Posterior vena cava (tissue), 2 donors: ENCODE data around the gene CFAP107. TPM values are rescaled to one million over a fixed set of nuclear protein-coding genes. Genes with fewer than 3 reads are reported as not detected.

Experiments used
- DNase-seq: peaks from one replicate; pipeline ENCODE4 v3.0.0-alpha.2; 2020; ENCODE audit warnings: low spot score
- intact Hi-C, 2 donors: fragments of 100-400 bp; cut with DNase I; formaldehyde crosslinking; loops; one replicate each; pipeline versions ENCODE4 v1.14.1 to v1.14.2; 2022 to 2023
- total RNA-seq, 2 donors: library from RNA; stranded (reverse); fragmentation: NEBNext Ultra II Directional; extraction: Animal tissue kit (Norgen Biotek cat#: 25700); gene quantifications; one replicate each; pipeline ENCODE4 v1.2.1, GENCODE V29; 2021
- donor health status: DM: yes; HTN: yes; CAD: no.
- donor health status: DM: yes; HTN: yes; CAD: no.

The CFAP107 gene
- total RNA-seq, 2 donors from 2014 or later: not detected

DNA sequence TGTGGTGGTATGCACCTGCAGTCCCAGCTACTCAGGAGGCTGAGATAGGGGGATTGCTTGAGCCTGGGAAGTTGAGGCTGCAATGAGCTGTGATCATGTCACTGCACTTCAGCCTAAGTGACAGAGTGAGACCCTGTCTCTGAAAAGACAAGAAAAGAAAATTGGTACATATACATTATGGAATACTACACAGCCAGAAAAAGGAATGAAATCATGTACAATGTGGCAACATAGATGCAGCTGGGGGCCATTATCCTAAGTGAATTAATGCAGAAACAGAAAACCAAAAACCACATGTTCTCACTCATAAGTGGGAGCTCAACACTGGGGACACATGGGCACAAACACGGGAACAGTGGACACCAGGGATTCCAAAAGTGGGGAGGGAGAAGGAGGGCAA lies 7.1 kb upstream of the CFAP107 start:
- intact Hi-C loops: no loop called here
- no peak for DNase-seq

DNA sequence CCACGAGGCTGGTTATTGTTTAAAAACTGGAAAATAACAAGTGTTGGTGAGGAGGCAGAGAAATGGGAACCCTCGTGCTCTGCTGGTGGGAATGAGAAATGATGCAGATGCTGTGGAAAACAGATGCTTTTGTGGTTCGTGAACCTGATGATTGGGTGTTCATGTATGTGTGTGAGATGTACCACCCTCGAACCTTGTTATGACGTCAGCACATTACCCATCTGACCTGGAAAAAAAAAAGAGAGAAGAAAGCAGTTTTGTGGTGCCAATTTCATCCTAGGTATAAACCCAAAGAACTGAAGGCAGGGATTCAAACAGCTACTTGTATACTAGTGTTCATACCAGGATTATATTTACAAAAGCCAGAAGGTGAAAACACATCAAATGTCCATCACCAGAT lies 6.4 kb upstream of the CFAP107 start:
- intact Hi-C loops: no loop called here
- no peak for DNase-seq

DNA sequence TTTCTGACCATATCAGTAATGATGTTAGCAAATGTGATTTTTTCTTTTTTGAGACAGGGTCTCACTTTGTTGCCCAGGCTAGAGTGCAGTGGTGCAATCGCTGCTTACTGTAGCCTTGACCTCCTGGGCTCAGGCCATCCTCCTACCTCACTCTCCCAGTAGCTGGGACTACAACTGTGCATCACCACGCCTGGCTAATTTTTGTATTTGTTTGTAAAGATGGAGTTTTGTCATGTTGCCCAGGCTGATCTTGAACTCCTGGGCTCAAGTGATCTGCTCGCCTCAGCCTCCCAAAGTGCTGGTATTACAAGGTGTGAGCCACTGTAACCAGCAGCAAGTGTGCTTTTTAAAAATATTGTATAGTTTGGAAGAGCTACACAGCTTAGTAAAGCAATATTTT lies 4.1 kb upstream of the CFAP107 start:
- DNase-seq: no peak
- intact Hi-C loops: no loop called here

DNA sequence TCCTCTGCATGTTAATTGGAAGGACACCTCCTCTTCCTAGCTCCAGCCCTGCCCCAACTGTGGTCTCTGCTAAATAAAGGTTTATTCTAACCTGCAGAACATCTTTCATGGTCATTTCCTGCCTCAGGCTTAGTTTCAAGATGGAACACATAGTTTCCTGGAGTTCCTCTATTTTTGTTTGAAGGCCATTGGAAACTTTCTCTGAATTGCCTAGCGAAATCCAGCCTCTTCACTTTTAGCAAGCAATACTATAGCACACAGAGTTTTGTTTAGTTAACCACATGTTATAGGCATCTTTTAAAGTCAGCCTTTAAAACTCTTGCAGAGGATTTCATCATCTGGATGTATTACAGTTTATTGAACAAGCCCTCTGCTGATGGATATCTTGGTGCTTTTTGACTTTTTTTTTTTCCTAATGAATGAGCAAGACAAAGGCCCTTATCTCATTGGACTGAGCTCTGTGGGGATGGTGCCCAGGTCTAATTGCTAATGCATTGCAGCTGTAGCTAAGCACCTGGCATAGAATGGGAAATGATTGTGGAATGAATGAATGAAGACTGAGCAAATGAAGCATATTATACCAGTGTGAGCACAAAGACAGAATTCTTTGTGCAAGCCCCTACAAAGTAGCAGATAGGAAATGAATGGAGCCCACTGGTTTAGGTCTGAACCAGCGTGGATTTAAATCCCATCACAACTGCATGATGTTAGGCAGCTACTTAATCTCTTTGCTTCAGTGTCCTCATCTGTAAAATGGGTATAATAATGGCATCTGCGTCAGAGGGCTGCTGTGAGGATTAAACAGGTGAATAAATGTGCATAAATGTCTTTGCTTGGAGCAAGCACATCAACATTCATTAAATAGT lies 641 bp upstream of the CFAP107 start:
- DNase-seq: no peak
- intact Hi-C loops: no loop called here

DNA sequence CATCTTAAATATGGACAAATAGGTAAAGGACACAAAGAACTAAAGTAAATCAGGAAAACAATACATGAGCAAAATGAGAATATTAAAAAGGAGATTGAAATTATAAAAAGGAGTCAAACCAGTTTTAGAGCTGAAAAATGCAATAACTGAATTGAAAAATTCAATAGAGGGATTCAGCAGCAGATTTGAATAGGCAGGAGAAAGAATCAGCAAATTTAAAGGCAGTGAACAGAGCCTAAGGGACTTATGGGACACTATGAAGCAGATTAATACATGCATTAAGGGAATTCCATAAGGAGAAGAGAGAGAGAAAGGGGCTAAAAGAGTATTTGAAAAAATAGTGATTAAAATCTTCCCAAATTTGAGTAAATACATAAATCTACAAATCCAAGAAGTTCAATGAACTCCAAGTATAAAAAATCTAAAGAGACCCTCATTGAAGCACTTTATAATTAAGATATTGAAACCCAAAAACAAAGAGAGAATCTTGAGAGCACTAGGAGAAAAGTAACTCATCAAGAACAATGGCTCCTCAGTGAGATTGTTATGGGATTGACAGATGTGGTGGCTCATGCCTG lies 2.9 kb downstream of the CFAP107 start:
- no peak for DNase-seq
- intact Hi-C loops: no loop called here

DNA sequence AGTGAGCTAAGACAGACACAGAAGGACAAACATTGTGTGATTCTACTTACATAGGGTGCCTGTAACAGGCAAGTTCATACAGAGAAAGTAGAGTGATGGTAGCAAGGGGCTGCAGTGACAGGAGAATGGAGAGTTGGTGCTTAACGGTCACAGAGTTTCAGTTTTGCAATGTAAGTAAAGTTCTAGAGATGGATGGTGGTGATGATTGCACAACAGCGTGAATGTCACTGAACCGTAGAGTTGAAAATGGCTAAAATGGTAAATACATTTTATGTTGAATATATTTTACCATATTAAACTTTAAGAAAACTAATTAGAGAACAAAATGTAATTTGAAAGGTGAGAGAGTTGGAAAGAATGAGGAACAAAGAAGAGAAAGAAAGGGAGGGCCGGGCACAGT lies 8.7 kb downstream of the CFAP107 start:
- no peak for DNase-seq
- intact Hi-C loops: no loop called here

DNA sequence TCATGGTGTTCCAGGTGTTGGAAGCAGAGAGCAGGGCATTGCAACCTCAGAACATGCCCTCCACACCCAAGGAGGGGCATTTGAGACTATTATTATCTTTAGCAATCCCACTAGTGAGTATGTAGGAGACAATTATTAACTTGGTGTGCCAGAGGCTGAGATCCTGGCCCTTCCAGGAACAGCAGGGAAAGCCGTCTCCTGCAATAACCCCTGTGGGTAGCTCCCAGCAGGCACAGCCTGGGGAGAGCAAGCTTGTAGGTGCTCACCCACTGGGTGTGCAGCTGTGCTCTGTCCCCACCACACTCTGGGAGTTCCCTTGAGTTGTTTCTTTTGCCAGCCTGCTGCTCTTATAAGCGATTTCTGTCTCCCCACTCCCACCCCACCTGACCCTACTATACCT lies 10.3 kb downstream of the CFAP107 start:
- no peak for DNase-seq
- intact Hi-C loops: no loop called here

DNA sequence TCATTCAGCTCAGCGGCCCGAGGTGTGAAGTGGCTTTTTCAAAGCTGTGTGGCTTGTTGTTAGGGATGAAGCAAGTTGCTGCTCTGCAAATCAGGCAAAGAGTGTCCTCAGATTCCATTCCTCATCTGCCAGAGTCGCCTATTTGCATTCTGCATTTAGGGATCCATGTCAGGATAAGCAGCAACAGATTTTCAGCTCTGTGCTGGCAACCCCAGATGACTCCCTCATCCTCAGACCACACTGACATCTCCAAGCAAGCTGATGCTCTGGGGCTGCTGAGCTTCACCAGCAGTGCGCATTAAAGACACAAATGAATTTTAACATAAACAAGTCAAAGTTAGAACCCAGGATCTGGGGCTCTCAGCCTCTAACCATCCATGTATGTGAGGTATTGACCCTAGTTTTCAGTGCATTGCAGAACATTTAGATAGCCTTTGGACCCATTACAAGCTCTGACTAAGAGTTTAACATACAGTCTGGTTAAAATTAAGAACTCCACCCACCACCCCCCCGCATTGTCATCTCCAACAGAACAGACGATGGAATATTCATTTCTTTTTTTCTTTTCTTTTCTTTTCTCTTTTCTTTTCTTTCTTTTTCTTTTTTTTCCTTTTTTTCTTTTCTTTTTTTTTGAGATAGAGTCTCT lies 10.9 kb downstream of the CFAP107 start:
- DNase-seq: no peak
- intact Hi-C loops: no loop called here

DNA sequence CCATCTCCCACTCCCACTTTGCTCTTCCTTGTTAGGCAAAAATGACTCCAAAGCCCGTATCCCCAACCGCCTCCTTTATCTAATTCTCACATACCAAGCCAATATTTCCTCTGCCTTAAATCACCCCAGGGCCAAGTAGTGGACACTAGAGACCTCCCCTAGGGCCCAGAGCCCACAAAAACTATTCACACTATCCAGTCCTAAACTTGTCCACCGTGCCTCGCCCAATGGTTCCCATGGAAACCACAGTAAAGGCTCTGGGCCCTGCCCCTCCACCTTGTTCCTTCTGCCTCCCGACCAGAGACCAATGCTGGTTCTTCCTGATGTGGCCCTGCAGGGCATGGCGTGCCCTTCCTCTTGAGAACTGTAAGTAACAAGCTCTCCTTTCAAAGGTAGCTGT lies 11.8 kb downstream of the CFAP107 start:
- intact Hi-C loops: no loop called here
- DNase-seq: no peak

DNA sequence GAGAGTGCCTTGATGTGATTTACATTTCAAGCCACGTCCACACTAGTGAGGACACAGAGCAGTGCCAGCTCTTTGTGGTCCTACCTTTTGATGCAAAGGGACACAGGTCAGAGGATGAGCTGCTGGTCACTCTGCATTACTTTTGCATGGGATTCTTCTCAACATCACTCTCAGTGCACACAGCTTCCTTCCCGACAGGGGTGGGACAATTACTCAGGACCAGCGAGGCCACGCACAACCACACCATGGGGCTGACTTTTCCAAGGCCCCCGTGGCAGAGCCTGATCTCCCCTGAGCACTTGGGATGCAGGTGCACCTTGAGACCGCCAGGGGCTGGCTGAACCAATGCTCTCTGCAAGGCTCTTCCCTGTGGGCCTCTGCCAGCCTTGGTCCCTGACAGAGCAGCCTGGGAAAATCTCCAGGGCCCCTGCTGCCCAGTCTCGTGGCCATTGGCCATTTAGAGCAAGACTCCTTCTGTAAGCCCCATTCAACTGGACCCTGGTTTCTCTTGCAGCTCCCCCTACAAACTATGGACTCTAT lies 14.3 kb downstream of the CFAP107 start:
- DNase-seq: no peak
- intact Hi-C loops: no loop called here

DNA sequence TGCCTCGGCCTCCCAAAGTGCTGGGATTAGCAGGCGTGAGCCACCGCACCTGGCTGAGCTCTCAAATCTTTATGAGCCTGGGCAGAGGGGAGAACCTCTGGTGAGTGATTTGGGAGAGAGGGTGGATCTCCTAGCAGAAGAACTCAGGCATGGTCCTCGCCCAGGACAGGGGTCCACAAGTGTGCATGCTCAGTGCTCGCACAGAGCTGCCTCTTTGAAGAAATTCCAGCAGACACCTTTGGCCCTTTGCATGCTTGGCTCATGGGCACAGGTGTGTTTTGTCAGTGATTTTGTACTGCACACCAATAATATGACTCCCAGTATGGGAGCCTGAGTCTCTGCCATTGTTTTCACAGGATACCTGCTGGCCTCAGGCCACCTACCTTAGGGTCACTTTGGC lies 15.8 kb downstream of the CFAP107 start:
- no peak for DNase-seq
- intact Hi-C loops: no loop called here

DNA sequence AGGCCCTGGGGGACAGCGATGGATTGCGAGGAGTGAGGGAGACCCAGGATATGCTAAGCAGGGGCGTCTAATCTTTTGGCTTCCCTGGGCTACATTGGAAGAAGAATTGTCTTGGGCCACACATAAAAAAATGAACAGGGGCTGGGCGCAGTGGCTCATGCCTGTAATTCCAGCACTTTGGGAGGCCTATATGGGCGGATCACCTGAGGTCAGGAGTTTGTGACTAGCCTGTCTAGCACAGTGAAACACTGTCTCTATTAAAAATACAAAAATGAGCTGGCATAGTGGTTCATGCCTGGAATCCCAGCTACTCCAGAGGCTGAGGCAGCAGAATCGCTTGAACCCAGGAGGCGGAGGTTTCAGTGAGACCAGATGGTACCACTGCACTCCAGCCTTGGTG lies 16.8 kb downstream of the CFAP107 start:
- no peak for DNase-seq
- intact Hi-C loops: no loop called here

DNA sequence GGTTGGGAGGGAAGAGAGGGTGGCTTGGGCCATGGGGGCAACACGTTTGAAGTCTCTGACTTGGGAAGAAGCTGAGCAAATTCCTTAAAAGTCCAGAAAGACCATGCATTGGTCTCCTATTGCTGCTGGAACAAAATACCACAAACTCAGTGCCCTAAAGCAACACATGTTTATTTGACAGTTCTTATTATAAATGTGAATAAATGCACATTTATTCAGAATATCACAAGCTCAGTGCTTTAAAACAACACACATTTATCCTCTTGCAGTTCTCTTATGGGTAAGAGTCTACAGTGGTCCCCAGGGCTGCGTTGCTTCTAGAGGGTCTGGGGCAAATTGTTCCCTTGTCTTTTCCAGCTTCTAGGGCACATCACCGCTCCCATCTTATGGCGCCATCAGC lies 17.5 kb downstream of the CFAP107 start:
- intact Hi-C loops: no loop called here
- no peak for DNase-seq

DNA sequence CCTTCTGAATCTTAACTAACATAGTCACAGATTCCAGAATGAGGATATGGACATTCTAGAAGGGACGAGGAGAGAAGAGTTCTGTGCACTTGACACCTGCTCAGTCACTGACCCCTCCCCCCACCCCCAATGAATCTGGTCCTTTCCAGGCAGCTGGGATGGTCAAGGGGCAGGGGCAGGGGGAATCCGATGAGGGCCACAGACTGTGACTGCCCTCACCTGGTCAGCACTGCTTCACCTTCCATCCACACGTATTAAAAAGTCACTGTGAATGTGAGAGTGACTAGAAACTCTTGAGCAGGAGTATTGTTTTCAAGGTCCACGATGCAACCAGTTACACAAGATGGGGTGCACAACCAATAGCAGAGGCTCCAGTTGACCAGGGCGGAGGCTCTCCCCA lies 18.0 kb downstream of the CFAP107 start:
- no peak for DNase-seq
- intact Hi-C loops: loop anchor here in 1 of 2 donors (1.0 kb wide), 1 partner anchor 29 kb away; no protein-coding TSS in a partner anchor

DNA sequence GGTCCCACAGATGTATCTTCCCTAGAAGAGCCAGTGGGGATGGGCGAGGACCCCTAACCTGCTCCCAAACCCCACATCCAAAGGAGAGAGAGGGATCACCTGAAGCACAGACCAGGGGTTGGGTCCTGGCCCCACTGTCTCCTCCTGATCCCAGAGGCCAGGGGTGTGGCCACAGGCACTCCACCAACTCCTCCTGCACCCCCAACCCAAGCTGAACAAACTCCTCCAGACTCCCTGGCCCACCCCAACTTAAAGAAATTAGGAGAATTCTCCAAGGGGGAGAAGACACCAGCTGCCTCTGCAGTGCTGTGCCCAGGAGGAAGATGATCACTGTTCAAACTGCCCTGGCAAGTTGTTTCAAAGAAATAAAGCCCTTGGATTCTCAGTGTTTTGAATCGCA lies 23.0 kb downstream of the CFAP107 start:
- no peak for DNase-seq
- intact Hi-C loops: no loop called here

DNA sequence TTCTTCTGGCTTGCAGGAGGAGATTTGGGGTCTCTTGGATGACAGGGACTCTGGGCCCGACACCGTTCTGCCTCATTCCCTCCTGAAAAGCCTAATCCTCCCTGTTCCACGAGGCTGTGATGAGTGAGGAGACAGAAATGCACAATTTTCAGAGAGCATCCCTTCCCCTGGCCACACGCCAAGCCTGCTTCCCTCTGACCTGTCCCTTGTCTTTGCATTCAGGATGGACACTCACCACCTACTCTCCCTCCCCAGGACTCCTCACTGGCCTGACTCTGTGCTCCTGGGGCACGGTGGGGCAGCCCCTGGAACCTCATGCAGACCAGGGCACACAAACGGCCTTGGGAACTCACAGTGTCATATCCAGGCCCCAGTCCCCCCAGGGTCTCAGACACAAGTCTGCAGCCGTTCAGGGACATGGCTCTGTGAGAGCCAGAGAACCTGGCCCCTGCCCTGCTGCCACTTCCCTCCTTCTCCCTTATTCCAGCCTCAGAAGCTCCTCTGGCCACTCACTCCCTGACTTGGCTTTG lies 24.0 kb downstream of the CFAP107 start:
- no peak for DNase-seq
- intact Hi-C loops: no loop called here

DNA sequence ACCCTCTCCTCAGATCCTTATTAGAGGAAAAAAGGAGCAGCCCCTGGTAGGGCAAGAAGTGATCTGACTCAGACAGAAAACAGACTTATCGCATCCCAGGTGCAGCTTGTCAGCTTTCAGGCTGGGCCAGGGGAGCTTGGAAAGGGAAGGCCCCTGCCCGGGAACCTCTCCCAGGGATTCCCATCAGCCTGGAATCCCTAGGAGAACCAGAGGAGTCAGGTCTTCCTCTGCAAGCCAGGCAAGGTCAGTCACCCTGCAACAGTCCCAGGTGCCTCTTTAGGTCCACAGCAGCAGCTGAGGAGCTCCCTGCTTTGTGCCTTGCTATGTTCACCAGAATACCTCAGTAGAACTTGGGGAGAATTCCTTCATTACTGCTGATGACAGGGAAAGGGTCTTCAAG lies 24.6 kb downstream of the CFAP107 start:
- intact Hi-C loops: no loop called here
- no peak for DNase-seq

DNA sequence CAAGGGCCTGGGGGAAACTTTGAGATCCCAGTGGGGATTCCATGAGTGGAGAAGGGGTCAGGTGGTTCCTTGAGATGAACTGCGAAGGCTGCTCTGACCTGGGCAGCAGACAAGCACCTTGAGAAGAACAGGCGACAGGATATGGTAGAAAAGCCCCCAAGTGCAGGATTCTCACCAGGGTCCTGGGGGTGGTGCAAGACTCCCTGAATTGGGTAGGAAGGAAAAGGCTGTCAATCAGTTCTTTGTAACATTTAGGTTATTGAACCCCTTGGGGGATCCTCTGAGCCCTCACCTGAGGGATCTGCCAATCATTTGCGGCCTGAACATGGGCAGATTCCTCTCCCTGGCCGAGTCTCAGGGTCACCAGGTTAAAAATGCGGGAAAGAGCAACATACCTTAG lies 25.2 kb downstream of the CFAP107 start:
- no peak for DNase-seq
- intact Hi-C loops: no loop called here

DNA sequence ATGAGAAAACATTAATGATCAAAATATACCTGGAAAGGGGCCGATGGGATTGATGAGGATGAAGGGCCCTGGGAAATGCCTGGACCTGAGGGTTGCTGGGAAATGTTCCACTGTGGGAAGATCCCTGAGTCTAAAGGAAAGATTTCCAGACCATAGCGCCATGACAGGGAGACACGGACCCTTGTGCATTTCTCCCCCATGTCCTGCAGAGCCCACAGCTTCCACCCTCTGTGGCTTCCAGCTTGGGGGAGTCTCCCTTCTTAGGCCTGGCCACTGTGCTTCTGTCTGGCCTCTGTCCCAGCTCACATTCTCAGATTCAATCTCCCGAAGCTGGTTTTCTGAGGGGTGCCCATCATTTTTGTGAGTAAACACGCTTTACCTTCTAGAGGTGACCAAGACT lies 26.5 kb downstream of the CFAP107 start:
- no peak for DNase-seq
- intact Hi-C loops: no loop called here

DNA sequence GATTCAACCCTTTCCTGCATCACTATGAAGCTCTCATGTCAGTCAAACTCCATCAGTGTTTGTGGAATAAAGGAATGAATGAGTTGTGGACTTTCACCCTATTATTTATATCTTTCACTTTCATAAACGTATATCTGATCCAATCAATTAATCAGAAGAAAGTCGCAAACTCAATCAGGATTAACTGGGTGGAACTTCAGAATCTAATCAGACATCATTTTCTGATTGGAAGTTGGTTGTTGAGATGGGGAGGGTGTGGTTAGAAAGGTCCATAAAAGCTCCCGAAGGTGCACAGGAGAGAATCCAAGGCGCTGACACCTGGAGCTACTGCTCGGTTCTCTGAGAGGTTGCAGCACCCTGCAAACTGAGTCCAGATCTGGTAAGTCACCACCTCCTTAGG lies 27.4 kb downstream of the CFAP107 start, which contains the start of gene PRAMEF12:
Gene PRAMEF12, plus strand, starts transcription at position 301 of the 400 bp plus-strand sequence. CDS start 1,130 bp downstream, outside the sequence.
- DNase-seq: no peak
- intact Hi-C loops: no loop called here
